BLaER1 (cell line): ENCODE results near the gene CMSS1.

Source experiments
- H3K27ac ChIP-seq: shearing (Covaris generic); formaldehyde crosslinking; 2 replicates; pipeline ENCODE4 v1.8.1; 2022
- H3K27me3 ChIP-seq: shearing (Covaris generic); formaldehyde crosslinking; 2 replicates; pipeline ENCODE4 v1.8.1; 2022
- H3K36me3 ChIP-seq: shearing (Covaris generic); formaldehyde crosslinking; 2 replicates; pipeline ENCODE4 v1.8.1; 2022
- H3K4me1 ChIP-seq: shearing (Covaris generic); formaldehyde crosslinking; 2 replicates; pipeline ENCODE4 v1.8.1; 2022
- H3K4me2 ChIP-seq: shearing (Covaris generic); formaldehyde crosslinking; 2 replicates; pipeline ENCODE4 v1.8.1; 2022
- H3K4me3 ChIP-seq: shearing (Covaris generic); formaldehyde crosslinking; 2 replicates; pipeline ENCODE4 v1.8.1; 2022
- H3K9ac ChIP-seq: shearing (Covaris generic); formaldehyde crosslinking; 2 replicates; pipeline ENCODE4 v1.8.1; 2022
- H3K9me3 ChIP-seq: shearing (Covaris generic); formaldehyde crosslinking; 2 replicates; pipeline ENCODE4 v1.8.1; 2022
- H4K20me1 ChIP-seq: shearing (Covaris generic); formaldehyde crosslinking; 2 replicates; pipeline ENCODE4 v1.8.1; 2022
- Cebpa-rat ChIP-seq: shearing (Covaris generic); IDR thresholded peaks from 2 replicates; pipeline ENCODE4 v1.8.1; 2022

The CMSS1 gene

GRCh38 chr3:99971761-99972160, 154.1 kb downstream of the CMSS1 start:
- no peak overlapping the region for H3K4me2 ChIP-seq
- no peak overlapping the region for H3K9ac ChIP-seq
- H3K27me3 ChIP-seq, result no peaks in the 10 kb centered on the region
- H4K20me1 ChIP-seq, result 0 out of 2 replicates have a peak, but pooled peaks cover 6% of the 10 kb centered on the region
- no peaks in the 10 kb centered on the region for H3K4me1 ChIP-seq
- 0 out of 2 replicates have a peak, but pooled peaks cover 3% of the 10 kb centered on the region for H3K36me3 ChIP-seq
- no peak for TF ChIP-seq Cebpa-rat
- H3K9me3 ChIP-seq, result no peaks in the 10 kb centered on the region
- no peak overlapping the region for H3K4me3 ChIP-seq
- H3K27ac ChIP-seq, result no peak overlapping the region

GRCh38 chr3:99972380-99973104, 154.9 kb downstream of the CMSS1 start:
- Histone ChIP-seq H3K9me3 (no peaks in the 10 kb centered on the region), H3K27me3 (no peaks in the 10 kb centered on the region), H3K4me2 (no peak overlapping the region), H3K9ac (no peak overlapping the region), H4K20me1 (0 out of 2 replicates have a peak, but pooled peaks cover 6% of the 10 kb centered on the region), H3K4me3 (no peak overlapping the region), H3K4me1 (no peaks in the 10 kb centered on the region), H3K27ac (no peak overlapping the region), H3K36me3 (no peaks in the 10 kb centered on the region)
- no peak for TF ChIP-seq Cebpa-rat

- TF ChIP-seq Cebpa-rat, result no peak
- no peak overlapping the region for H3K27ac ChIP-seq
- H3K4me1 ChIP-seq, result no peaks in the 10 kb centered on the region
- no peak overlapping the region for H3K9ac ChIP-seq
- no peak overlapping the region for H3K4me2 ChIP-seq
- H3K27me3 ChIP-seq, result no peaks in the 10 kb centered on the region
- H4K20me1 ChIP-seq, result 0 out of 2 replicates have a peak, but pooled peaks cover 6% of the 10 kb centered on the region
- no peak overlapping the region for H3K4me3 ChIP-seq
- H3K36me3 ChIP-seq, result no peaks in the 10 kb centered on the region
- peaks cover 4% of the 10 kb centered on the region; the same call in 1 of the 2 replicates for H3K9me3 ChIP-seq
These were observed 157.3 kb downstream of the CMSS1 start for GRCh38 chr3:99974989-99975388.

GRCh38 chr3:99976584-99976983, 158.9 kb downstream of the CMSS1 start:
- H4K20me1 ChIP-seq, result 0 out of 2 replicates have a peak, but pooled peaks cover 6% of the 10 kb centered on the region
- no peak overlapping the region for H3K9ac ChIP-seq
- no peaks in the 10 kb centered on the region for H3K27me3 ChIP-seq
- H3K4me1 ChIP-seq, result no peaks in the 10 kb centered on the region
- H3K9me3 ChIP-seq, result peaks cover 4% of the 10 kb centered on the region; the same call in 1 of the 2 replicates
- H3K4me2 ChIP-seq, result no peak overlapping the region
- H3K27ac ChIP-seq, result no peak overlapping the region
- H3K36me3 ChIP-seq, result no peaks in the 10 kb centered on the region
- TF ChIP-seq Cebpa-rat, result no peak
- no peak overlapping the region for H3K4me3 ChIP-seq

GRCh38 chr3:99978221-99978620, 160.6 kb downstream of the CMSS1 start:
- Histone ChIP-seq H3K27me3 (no peaks in the 10 kb centered on the region), H3K36me3 (no peaks in the 10 kb centered on the region)
- TF ChIP-seq Cebpa-rat, result no peak

GRCh38 chr3:99980606-99981005, 162.9 kb downstream of the CMSS1 start:
- H3K4me2 ChIP-seq, result no peak overlapping the region
- H3K36me3 ChIP-seq, result no peaks in the 10 kb centered on the region
- no peak overlapping the region for H3K9ac ChIP-seq
- H3K4me3 ChIP-seq, result no peak overlapping the region
- peaks cover 4% of the 10 kb centered on the region; the same call in 1 of the 2 replicates for H3K9me3 ChIP-seq
- H4K20me1 ChIP-seq, result no peaks in the 10 kb centered on the region
- H3K27ac ChIP-seq, result no peak overlapping the region
- TF ChIP-seq Cebpa-rat, result no peak
- no peaks in the 10 kb centered on the region for H3K4me1 ChIP-seq
- H3K27me3 ChIP-seq, result no peaks in the 10 kb centered on the region

More at GRCh38 chr3:99978221-99978620, 160.6 kb downstream of the CMSS1 start:
- Histone ChIP-seq H3K9ac (no peak overlapping the region), H3K4me1 (no peaks in the 10 kb centered on the region), H4K20me1 (no peaks in the 10 kb centered on the region), H3K9me3 (peaks cover 4% of the 10 kb centered on the region; the same call in 1 of the 2 replicates), H3K4me2 (no peak overlapping the region), H3K4me3 (no peak overlapping the region), H3K27ac (no peak overlapping the region)

- no peak for TF ChIP-seq Cebpa-rat
- Histone ChIP-seq H3K4me3 (no peak overlapping the region), H3K27me3 (no peaks in the 10 kb centered on the region), H3K4me2 (no peak overlapping the region), H3K27ac (no peak overlapping the region), H3K9ac (no peak overlapping the region), H3K4me1 (no peaks in the 10 kb centered on the region), H4K20me1 (no peaks in the 10 kb centered on the region), H3K36me3 (no peaks in the 10 kb centered on the region), H3K9me3 (peaks cover 4% of the 10 kb centered on the region; the same call in 1 of the 2 replicates)
These were observed 163.5 kb downstream of the CMSS1 start for GRCh38 chr3:99981138-99981537.

- TF ChIP-seq Cebpa-rat, result no peak
- no peak overlapping the region for H3K9ac ChIP-seq
- H4K20me1 ChIP-seq, result no peaks in the 10 kb centered on the region
- no peaks in the 10 kb centered on the region for H3K27me3 ChIP-seq
- no peak overlapping the region for H3K4me3 ChIP-seq
- no peak overlapping the region for H3K4me2 ChIP-seq
- H3K9me3 ChIP-seq, result peaks cover 4% of the 10 kb centered on the region; the same call in 1 of the 2 replicates
- no peaks in the 10 kb centered on the region for H3K4me1 ChIP-seq
- no peak overlapping the region for H3K27ac ChIP-seq
- no peaks in the 10 kb centered on the region for H3K36me3 ChIP-seq
These were observed 165.0 kb downstream of the CMSS1 start for GRCh38 chr3:99982650-99983049.

- H3K4me3 ChIP-seq, result no peak overlapping the region
- no peaks in the 10 kb centered on the region for H3K4me1 ChIP-seq
- H3K9me3 ChIP-seq, result no peaks in the 10 kb centered on the region
- H3K27me3 ChIP-seq, result no peaks in the 10 kb centered on the region
- no peak for TF ChIP-seq Cebpa-rat
- H3K36me3 ChIP-seq, result no peaks in the 10 kb centered on the region
- no peaks in the 10 kb centered on the region for H4K20me1 ChIP-seq
- no peak overlapping the region for H3K27ac ChIP-seq
- H3K4me2 ChIP-seq, result no peak overlapping the region
- no peak overlapping the region for H3K9ac ChIP-seq
These were observed 166.5 kb downstream of the CMSS1 start for GRCh38 chr3:99984139-99984538.

- Histone ChIP-seq H3K36me3 (no peaks in the 10 kb centered on the region), H3K4me2 (no peak overlapping the region), H3K4me1 (no peaks in the 10 kb centered on the region), H3K27me3 (no peaks in the 10 kb centered on the region), H3K9me3 (no peaks in the 10 kb centered on the region), H3K9ac (no peak overlapping the region), H3K4me3 (no peak overlapping the region), H4K20me1 (no peaks in the 10 kb centered on the region), H3K27ac (no peak overlapping the region)
- TF ChIP-seq Cebpa-rat, result no peak
These were observed 167.0 kb downstream of the CMSS1 start for GRCh38 chr3:99984668-99985067.
